Astrocyte of the cerebellum (primary cell): ENCODE results near the gene CTSG.
"Not testable (repeated sequence)": the region's sequence is repeated elsewhere in the genome, so short reads cannot be mapped to it uniquely, and the experiment has no call there.

Experiments
- DNase-seq: peaks from one replicate; pipeline ENCODE4 v3.0.0-alpha.2; 2011; ENCODE audit warnings: low read depth
- H3K4me3 ChIP-seq: 2 replicates; pipeline ENCODE4 v1.5.1; 2011; ENCODE audit warnings: mild to moderate bottlenecking, low read depth, low read length, moderate library complexity
- in situ Hi-C: cut with HindIII; loops from 2 replicates; pipeline ENCODE4 v1.10.0; 2017; ENCODE audit warnings: low sequenced_read_pairs
- TF ChIP-seq, protein P1 (sequence below): IDR thresholded peaks from 2 replicates; pipeline ENCODE4 v1.5.1; 2012; ENCODE audit warnings: low read length, low read depth, moderate library complexity, mild to moderate bottlenecking; ENCODE audit errors: missing control alignments

CTSG gene

DNA sequence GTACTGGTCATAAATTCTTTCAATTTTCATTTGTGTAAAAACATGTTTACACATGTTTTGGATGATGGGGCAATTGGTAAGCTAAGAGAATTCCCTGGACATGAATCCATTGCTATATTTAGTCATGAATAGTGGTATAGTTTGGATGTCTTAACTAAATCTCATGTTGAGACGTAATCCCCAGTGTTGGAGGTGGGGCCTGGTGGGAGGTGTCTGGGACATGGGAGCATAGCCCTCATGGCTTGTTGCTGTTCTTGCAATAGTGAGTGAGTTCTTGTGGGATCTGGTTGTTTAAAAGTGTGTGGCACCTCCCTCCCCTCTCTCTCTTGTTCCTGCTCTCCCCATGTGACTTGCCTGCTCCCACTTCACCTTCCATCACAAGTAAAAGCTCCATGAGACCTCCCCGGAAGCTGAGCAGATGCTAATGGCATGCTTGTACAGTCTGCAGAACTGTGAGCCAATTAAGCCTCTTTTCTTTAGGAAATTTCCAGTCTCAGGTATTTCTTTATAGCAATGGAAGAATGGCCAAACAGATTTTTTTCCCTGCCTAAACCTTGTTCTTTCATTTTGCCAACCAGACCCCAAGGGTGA lies 33.6 kb downstream of the CTSG start:
- in situ Hi-C loops = no loop called here
- TF ChIP-seq, protein P1, sequence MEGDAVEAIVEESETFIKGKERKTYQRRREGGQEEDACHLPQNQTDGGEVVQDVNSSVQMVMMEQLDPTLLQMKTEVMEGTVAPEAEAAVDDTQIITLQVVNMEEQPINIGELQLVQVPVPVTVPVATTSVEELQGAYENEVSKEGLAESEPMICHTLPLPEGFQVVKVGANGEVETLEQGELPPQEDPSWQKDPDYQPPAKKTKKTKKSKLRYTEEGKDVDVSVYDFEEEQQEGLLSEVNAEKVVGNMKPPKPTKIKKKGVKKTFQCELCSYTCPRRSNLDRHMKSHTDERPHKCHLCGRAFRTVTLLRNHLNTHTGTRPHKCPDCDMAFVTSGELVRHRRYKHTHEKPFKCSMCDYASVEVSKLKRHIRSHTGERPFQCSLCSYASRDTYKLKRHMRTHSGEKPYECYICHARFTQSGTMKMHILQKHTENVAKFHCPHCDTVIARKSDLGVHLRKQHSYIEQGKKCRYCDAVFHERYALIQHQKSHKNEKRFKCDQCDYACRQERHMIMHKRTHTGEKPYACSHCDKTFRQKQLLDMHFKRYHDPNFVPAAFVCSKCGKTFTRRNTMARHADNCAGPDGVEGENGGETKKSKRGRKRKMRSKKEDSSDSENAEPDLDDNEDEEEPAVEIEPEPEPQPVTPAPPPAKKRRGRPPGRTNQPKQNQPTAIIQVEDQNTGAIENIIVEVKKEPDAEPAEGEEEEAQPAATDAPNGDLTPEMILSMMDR = no peak
- no peak for DNase-seq
- no peak overlapping the region for H3K4me3 ChIP-seq

DNA sequence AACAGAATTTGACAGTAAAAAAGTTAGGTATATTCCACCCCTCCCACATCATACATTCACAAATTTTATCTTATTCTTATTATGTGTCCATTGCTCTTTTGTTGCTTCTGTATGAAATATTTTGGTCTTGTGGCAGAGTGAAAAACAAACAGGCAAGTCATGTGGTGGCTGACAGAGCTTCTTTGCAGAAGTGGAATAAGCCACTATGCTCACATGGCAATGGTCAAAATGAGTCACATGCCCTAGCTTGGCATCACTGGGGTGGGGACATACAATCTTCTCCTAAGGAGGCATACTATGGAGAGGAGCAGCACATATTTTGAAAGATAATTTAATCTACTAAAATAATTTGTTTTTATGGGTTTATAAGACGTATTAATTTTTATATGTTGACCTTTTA lies 40.3 kb downstream of the CTSG start:
- in situ Hi-C loops = no loop called here
- no peak overlapping the region for H3K4me3 ChIP-seq
- TF ChIP-seq, protein P1 = no peak
- DNase-seq = no peak

DNA sequence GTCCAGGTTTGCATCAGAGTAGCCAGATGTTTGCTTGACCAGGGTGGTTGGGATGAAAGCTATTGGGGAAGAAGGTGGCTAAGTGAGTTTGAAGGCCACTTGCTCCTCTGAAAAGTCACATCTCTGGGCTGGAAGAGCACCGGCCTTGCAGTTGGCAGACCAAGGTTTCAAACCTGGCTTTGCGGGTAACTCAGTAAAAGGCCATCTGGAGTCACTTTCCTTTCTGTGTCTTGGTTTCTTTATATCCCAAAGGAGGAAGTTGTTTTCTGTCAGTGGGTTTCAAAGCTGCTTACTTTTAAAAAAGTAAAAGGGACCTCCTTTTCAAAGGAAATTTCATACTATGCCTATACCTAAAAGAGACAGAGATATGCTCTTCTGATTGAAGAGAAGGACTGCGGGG lies 41.8 kb downstream of the CTSG start:
- no peak for DNase-seq
- TF ChIP-seq, protein P1 = no peak
- in situ Hi-C loops = no loop called here

GRCh38 chr14:24525877-24526620 lies 50.0 kb downstream of the CTSG start:
- H3K4me3 ChIP-seq, in situ Hi-C loops, DNase-seq: not testable (repeated sequence)

More for the DNA sequence above, 41.8 kb downstream of the CTSG start:
- H3K4me3 ChIP-seq = no peak overlapping the region
